ENCODE data around the gene TSC22D2.

The TSC22D2 gene

GRCh38 chr3:150483226-150483625 lies 75.1 kb downstream of the TSC22D2 start:
- ChIA-PET POLR2A (no interaction called here), CTCF (interaction anchor here (0.7 to 2.1 kb wide), 3 partner anchors 11 to 109 kb away, joined by 3 to 9 read pairs (median 3); no protein-coding TSS in a partner anchor)
- DNase-seq (ENCODE audit: low read depth, low spot score), result no peak
- H3K4me3 ChIP-seq (ENCODE audit: low read depth, low read length), result no peak overlapping the region
- no peak for TF ChIP-seq CTCF (IDR thresholded peaks at IDR 0.05; ENCODE audit: insufficient read depth, low read length, missing control alignments)

GRCh38 chr3:150484410-150484809 lies 76.3 kb downstream of the TSC22D2 start:
- CTCF ChIA-PET, result interaction anchor here (1.1 to 2.1 kb wide), 3 partner anchors 9 to 547 kb away, joined by 3 to 9 read pairs (median 5); no protein-coding TSS in a partner anchor
- POLR2A ChIA-PET, result no interaction called here
- DNase-seq (ENCODE audit: low read depth, low spot score), result no peak
- H3K4me3 ChIP-seq (ENCODE audit: low read depth, low read length), result no peak overlapping the region
- no peak for TF ChIP-seq CTCF (IDR thresholded peaks at IDR 0.05; ENCODE audit: insufficient read depth, low read length, missing control alignments)

- POLR2A ChIA-PET, result no interaction called here
Observed at GRCh38 chr3:150488867-150489266, 80.8 kb downstream of the TSC22D2 start.

GRCh38 chr3:150490277-150490986 lies 82.3 kb downstream of the TSC22D2 start:
- CTCF ChIA-PET, result interaction anchor here (0.7 to 1.0 kb wide), 4 partner anchors 240 to 610 kb away, joined by 3 read pairs; no protein-coding TSS in a partner anchor
- DNase-seq (ENCODE audit: low read depth, low spot score), result no peak
- no peak overlapping the region for H3K4me3 ChIP-seq (ENCODE audit: low read depth, low read length)
- no peak for TF ChIP-seq CTCF (IDR thresholded peaks at IDR 0.05; ENCODE audit: insufficient read depth, low read length, missing control alignments)
- POLR2A ChIA-PET, result no interaction called here

More at GRCh38 chr3:150488867-150489266, 80.8 kb downstream of the TSC22D2 start:
- CTCF ChIA-PET, result interaction anchor here (0.8 to 1.6 kb wide), 5 partner anchors 9 to 553 kb away, joined by 3 to 8 read pairs (median 4); no protein-coding TSS in a partner anchor
- no peak overlapping the region for H3K4me3 ChIP-seq (ENCODE audit: low read depth, low read length)
- TF ChIP-seq CTCF (IDR thresholded peaks at IDR 0.05; ENCODE audit: insufficient read depth, low read length, missing control alignments), result no peak
- DNase-seq (ENCODE audit: low read depth, low spot score), result no peak

GRCh38 chr3:150494411-150494977 lies 86.4 kb downstream of the TSC22D2 start:
- TF ChIP-seq CTCF (IDR thresholded peaks at IDR 0.05; ENCODE audit: insufficient read depth, low read length, missing control alignments), result no peak
- H3K4me3 ChIP-seq (ENCODE audit: low read depth, low read length), result no peak overlapping the region
- ChIA-PET CTCF (interaction anchor here (1.1 to 6.3 kb wide), 33 partner anchors 10 to 728 kb away, joined by 3 to 88 read pairs (median 7); no protein-coding TSS in a partner anchor), POLR2A (no interaction called here)
- no peak for DNase-seq (ENCODE audit: low read depth, low spot score)

GRCh38 chr3:150495149-150495548 lies 87.1 kb downstream of the TSC22D2 start:
- ChIA-PET CTCF (interaction anchor here (0.7 to 6.3 kb wide), 58 partner anchors 9 to 729 kb away, joined by 3 to 88 read pairs (median 6); no protein-coding TSS in a partner anchor), POLR2A (interaction anchor here (1.0 kb wide), 1 partner anchor 86 kb away, joined by 4 read pairs; no protein-coding TSS in a partner anchor)
- no peak overlapping the region for H3K4me3 ChIP-seq (ENCODE audit: low read depth, low read length)
- DNase-seq (ENCODE audit: low read depth, low spot score), result no peak
- no peak for TF ChIP-seq CTCF (IDR thresholded peaks at IDR 0.05; ENCODE audit: insufficient read depth, low read length, missing control alignments)

All from AG04449 (cell line).